NCI-H82 (cell line): ENCODE data around the gene IGSF9B.
A peak's percentile ranks its signal among the peaks of the same experiment; 100 is the strongest.

ENCODE experiments used
- DNase-seq: peaks from one replicate; lab custom pipeline; 2025; lab: John Stamatoyannopoulos, UW

The IGSF9B gene

GRCh38 chr11:133919330-133920108 lies 37.2 kb downstream of the IGSF9B start:
- no peak for DNase-seq

GRCh38 chr11:133918608-133919260 lies 38.0 kb downstream of the IGSF9B start:
- no peak for DNase-seq

- DNase-seq: no peak
Observed at GRCh38 chr11:133917921-133918607, 38.7 kb downstream of the IGSF9B start.

GRCh38 chr11:133916784-133917440 lies 39.9 kb downstream of the IGSF9B start:
- DNase-seq: no peak

- DNase-seq: no peak
Observed at GRCh38 chr11:133913761-133914160, 43.0 kb downstream of the IGSF9B start.

- peak; percentile 25 for DNase-seq
Observed at GRCh38 chr11:133911171-133911570, 45.6 kb downstream of the IGSF9B start.

- DNase-seq: no peak
Observed at GRCh38 chr11:133910101-133910500, 46.7 kb downstream of the IGSF9B start.

- no peak for DNase-seq
Observed at GRCh38 chr11:133908827-133909226, 47.9 kb downstream of the IGSF9B start.

- no peak for DNase-seq
Observed at GRCh38 chr11:133907841-133908241, 48.9 kb downstream of the IGSF9B start.

- no peak for DNase-seq
Observed at GRCh38 chr11:133907216-133907615, 49.6 kb downstream of the IGSF9B start.

GRCh38 chr11:133906746-133907145 lies 50.0 kb downstream of the IGSF9B start:
- DNase-seq: no peak

GRCh38 chr11:133906241-133906640 lies 50.5 kb downstream of the IGSF9B start:
- DNase-seq: no peak

- DNase-seq: no peak
Observed at GRCh38 chr11:133905677-133906156, 51.1 kb downstream of the IGSF9B start.

- DNase-seq: no peak
Observed at GRCh38 chr11:133904818-133905515, 51.8 kb downstream of the IGSF9B start.

GRCh38 chr11:133903875-133904817 lies 52.6 kb downstream of the IGSF9B start:
- no peak for DNase-seq

GRCh38 chr11:133903056-133903455 lies 53.7 kb downstream of the IGSF9B start:
- DNase-seq: no peak

GRCh38 chr11:133902506-133902905 lies 54.3 kb downstream of the IGSF9B start:
- no peak for DNase-seq

GRCh38 chr11:133901999-133902398 lies 54.8 kb downstream of the IGSF9B start:
- DNase-seq: no peak

GRCh38 chr11:133901316-133901715 lies 55.5 kb downstream of the IGSF9B start:
- no peak for DNase-seq
